ENCODE results near the gene REXO5.

- TF ChIP-seq CTCF (IDR thresholded peaks at IDR 0.05) (no peak), EZH2 (IDR thresholded peaks at IDR 0.05; ENCODE audit: borderline replicate concordance, insufficient read depth, low read depth, low read length, poor library complexity, severe bottlenecking) (no peak)
Measured at GRCh38 chr16:20862162-20862960, 56.0 kb downstream of the REXO5 start.

Data from B cell (primary cell).